ENCODE measurements around the gene METAP1D. TPM values are rescaled to one million over a fixed set of nuclear protein-coding genes. Genes with fewer than 3 reads are reported as not detected.

Gene METAP1D
- total RNA-seq, 1 experiment from 2014 or later, result 4.7 TPM

DNA sequence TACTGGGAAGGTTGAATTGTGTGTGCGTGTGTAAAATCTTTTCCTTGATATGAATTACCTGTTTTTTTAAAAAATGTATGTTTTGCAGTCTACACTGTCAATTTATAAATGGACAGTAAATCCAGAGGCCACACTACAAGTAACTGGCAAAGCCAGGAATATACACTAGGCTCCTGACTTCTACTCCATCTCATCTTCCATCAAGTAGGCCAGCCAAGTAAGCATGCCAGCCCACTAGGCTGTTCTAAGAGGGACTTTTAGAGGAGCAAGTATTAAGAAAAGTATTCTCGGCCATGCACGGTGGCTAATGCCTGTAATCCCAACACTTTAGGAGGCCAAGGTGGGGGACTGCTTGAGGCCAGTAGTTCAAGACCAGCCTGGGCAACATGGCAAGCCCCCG lies 13.0 kb upstream of the METAP1D start:
- POLR2A ChIA-PET, result interaction anchor here (0.7 kb wide), 1 partner anchor 402 kb away, joined by 3 read pairs; no protein-coding TSS in a partner anchor

DNA sequence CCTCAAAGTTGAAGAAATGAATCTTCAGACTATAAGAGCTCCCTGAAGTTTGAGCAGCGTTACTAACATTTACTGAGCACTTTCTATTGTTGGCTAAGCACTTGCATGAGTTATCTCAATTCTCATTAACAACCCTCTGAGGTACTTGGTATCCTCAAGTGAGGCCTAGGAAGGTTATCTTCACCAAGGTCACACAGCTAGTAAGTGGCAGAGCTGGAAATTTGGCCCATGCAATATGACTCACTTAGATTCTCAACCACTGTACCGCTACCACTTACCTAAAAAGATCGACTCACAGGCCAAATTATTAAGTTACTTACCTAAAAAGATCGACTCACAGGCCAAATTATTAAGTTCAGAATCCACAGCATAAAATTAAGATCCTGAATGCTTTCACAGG lies 8.7 kb upstream of the METAP1D start:
- Mint-ChIP-seq H3K4me1 (no peaks in the 10 kb centered on the region), H3K9me3 (peaks cover 2% of the 10 kb centered on the region; the same call in 1 of the 2 replicates), H3K36me3 (no peaks in the 10 kb centered on the region), H3K4me3 (no peak overlapping the region), H3K27me3 (ENCODE audit: low read depth) (no peaks in the 10 kb centered on the region), H3K27ac (no peak overlapping the region)
- ChIA-PET CTCF (no interaction called here), POLR2A (no interaction called here)
- TF ChIP-seq KAT7 (CRISPR knock-in tag; IDR thresholded peaks at IDR 0.05; ENCODE audit: borderline replicate concordance), result no peak
- no peak for TF ChIP-seq NFE2L1 (CRISPR knock-in tag; IDR thresholded peaks at IDR 0.05)
- no peak for TF ChIP-seq FOXP1 (CRISPR knock-in tag; IDR thresholded peaks at IDR 0.05; ENCODE audit: borderline replicate concordance)
- TF ChIP-seq, protein P1, sequence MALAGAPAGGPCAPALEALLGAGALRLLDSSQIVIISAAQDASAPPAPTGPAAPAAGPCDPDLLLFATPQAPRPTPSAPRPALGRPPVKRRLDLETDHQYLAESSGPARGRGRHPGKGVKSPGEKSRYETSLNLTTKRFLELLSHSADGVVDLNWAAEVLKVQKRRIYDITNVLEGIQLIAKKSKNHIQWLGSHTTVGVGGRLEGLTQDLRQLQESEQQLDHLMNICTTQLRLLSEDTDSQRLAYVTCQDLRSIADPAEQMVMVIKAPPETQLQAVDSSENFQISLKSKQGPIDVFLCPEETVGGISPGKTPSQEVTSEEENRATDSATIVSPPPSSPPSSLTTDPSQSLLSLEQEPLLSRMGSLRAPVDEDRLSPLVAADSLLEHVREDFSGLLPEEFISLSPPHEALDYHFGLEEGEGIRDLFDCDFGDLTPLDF (CRISPR knock-in tag; IDR thresholded peaks at IDR 0.05), result no peak
- no peak for TF ChIP-seq AR (CRISPR knock-in tag; IDR thresholded peaks at IDR 0.05)
- TF ChIP-seq ZMAT4 (CRISPR knock-in tag; IDR thresholded peaks at IDR 0.05), result no peak
- no peak for TF ChIP-seq NR2C2 (CRISPR knock-in tag; IDR thresholded peaks at IDR 0.05)
- TF ChIP-seq MXD4 (CRISPR knock-in tag; IDR thresholded peaks at IDR 0.05; ENCODE audit: borderline replicate concordance), result no peak
- TF ChIP-seq STAT6 (CRISPR knock-in tag; conservative IDR thresholded peaks at IDR 0.05; ENCODE audit: low read depth), result no peak
- TF ChIP-seq, protein P2, sequence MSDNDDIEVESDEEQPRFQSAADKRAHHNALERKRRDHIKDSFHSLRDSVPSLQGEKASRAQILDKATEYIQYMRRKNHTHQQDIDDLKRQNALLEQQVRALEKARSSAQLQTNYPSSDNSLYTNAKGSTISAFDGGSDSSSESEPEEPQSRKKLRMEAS (CRISPR knock-in tag; IDR thresholded peaks at IDR 0.05), result no peak
- TF ChIP-seq SMAD4 (CRISPR knock-in tag; IDR thresholded peaks at IDR 0.05), result no peak
- TF ChIP-seq, protein P3, sequence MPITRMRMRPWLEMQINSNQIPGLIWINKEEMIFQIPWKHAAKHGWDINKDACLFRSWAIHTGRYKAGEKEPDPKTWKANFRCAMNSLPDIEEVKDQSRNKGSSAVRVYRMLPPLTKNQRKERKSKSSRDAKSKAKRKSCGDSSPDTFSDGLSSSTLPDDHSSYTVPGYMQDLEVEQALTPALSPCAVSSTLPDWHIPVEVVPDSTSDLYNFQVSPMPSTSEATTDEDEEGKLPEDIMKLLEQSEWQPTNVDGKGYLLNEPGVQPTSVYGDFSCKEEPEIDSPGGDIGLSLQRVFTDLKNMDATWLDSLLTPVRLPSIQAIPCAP (CRISPR knock-in tag; IDR thresholded peaks at IDR 0.05), result no peak
- TF ChIP-seq ZNF423 (CRISPR knock-in tag; IDR thresholded peaks at IDR 0.05), result no peak
- ATAC-seq, result no peak
- no peak for DNase-seq (ENCODE audit: low spot score)

More for the DNA sequence above, 13.0 kb upstream of the METAP1D start:
- Mint-ChIP-seq H3K4me3 (no peak overlapping the region), H3K36me3 (peaks cover 15% of the 10 kb centered on the region), H3K27me3 (ENCODE audit: low read depth) (no peaks in the 10 kb centered on the region), H3K27ac (no peak overlapping the region), H3K4me1 (no peaks in the 10 kb centered on the region), H3K9me3 (peaks cover 2% of the 10 kb centered on the region; the same call in 1 of the 2 replicates)
- ATAC-seq (no peak), DNase-seq (ENCODE audit: low spot score) (no peak)
- CTCF ChIA-PET, result no interaction called here
- TF ChIP-seq IRF2 (CRISPR knock-in tag; IDR thresholded peaks at IDR 0.05; ENCODE audit: borderline replicate concordance, low read depth) (no peak), MXD4 (CRISPR knock-in tag; IDR thresholded peaks at IDR 0.05; ENCODE audit: borderline replicate concordance) (no peak), EMX1 (CRISPR knock-in tag; IDR thresholded peaks at IDR 0.05) (no peak), RELA (CRISPR knock-in tag; IDR thresholded peaks at IDR 0.05; ENCODE audit: borderline replicate concordance) (no peak), ATF6 (CRISPR knock-in tag; IDR thresholded peaks at IDR 0.05) (no peak), ZNF317 (CRISPR knock-in tag; IDR thresholded peaks at IDR 0.05; ENCODE audit: borderline replicate concordance, low read depth) (no peak), PREB (CRISPR knock-in tag; IDR thresholded peaks at IDR 0.05; ENCODE audit: borderline replicate concordance) (no peak)
- TF ChIP-seq, protein P4, sequence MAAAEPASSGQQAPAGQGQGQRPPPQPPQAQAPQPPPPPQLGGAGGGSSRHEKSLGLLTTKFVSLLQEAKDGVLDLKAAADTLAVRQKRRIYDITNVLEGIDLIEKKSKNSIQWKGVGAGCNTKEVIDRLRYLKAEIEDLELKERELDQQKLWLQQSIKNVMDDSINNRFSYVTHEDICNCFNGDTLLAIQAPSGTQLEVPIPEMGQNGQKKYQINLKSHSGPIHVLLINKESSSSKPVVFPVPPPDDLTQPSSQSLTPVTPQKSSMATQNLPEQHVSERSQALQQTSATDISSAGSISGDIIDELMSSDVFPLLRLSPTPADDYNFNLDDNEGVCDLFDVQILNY (CRISPR knock-in tag; IDR thresholded peaks at IDR 0.05), result no peak

Measured in WTC11 (cell line).